Skin epidermis (tissue), 12 donors: ENCODE results near the gene UBP1.
"Not testable (repeated sequence)": the region's sequence is repeated elsewhere in the genome, so short reads cannot be mapped to it uniquely, and the experiment has no call there.

Experiments used
- H3K27ac ChIP-seq, 21 experiments: fragments of 200-600 bp; sonication (generic) in 11 of 21; one replicate each; pipeline ENCODE4 v1.5.0; 2020; ENCODE audit warnings: mild to moderate bottlenecking in 3 of 21, inconsistent platforms in 2 of 21, moderate library complexity in 2 of 21
- H3K4me3 ChIP-seq, 7 experiments: fragments of 200-600 bp; sonication (generic) in 2 of 7; one replicate each; pipeline ENCODE4 v1.5.0; 2020; ENCODE audit warnings: inconsistent platforms in 2 of 7, mild to moderate bottlenecking in 2 of 7, moderate library complexity in 1 of 7

UBP1 gene, protein sequence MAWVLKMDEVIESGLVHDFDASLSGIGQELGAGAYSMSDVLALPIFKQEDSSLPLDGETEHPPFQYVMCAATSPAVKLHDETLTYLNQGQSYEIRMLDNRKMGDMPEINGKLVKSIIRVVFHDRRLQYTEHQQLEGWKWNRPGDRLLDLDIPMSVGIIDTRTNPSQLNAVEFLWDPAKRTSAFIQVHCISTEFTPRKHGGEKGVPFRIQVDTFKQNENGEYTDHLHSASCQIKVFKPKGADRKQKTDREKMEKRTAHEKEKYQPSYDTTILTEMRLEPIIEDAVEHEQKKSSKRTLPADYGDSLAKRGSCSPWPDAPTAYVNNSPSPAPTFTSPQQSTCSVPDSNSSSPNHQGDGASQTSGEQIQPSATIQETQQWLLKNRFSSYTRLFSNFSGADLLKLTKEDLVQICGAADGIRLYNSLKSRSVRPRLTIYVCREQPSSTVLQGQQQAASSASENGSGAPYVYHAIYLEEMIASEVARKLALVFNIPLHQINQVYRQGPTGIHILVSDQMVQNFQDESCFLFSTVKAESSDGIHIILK

DNA sequence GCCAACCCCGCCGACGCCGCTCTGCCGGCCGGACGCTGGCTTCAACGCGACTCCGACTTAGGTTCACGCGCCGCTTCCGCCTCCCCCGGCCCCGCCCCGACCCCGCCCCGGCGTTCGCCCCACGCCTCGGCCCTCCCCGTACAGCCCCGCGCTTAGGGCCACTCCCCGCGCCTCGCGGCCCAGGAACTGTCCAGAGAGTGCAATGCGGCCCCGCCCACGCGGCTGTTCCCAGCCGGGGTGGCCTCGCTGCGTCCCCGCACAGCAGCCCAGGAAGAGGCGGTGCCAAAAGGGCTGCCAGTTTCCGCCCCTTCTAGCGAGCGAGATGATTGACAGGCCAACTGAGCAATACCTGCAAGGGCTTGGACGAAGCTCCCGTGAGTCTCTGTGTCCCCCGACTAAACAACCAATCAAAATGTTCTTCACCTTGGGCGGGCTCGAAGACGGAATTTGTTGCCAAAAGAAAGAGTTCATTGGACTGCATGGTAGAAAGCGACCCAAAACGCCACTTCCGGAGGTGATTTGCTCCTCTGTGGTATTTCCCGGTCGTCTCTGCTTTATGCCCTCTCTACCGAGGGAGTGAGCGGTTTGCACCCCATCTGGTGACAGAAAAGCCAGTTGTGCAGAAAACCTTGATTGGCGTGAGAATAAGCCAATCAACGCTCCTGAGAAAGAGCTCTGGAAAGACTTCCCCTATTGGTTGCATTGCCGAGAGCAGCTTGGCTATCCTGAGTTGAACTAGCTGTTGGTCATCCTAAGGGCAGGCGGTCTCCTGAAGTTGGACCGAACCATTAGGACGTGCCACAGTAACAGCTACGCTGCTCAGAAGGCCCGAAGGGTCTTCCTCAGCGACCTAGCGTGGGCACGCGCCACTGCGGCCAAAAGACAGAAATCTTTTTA, at the start of gene UBP1:
Gene UBP1 (minus strand): TSS at position 78 of the 897 bp plus-strand sequence. CDS start 557 bp downstream, outside the sequence.
- Histone ChIP-seq H3K4me3 (peak within 1 kb of the TSS; percentile 52 to 96 (median 84)), H3K27ac (peak within 1 kb of the TSS; percentile 75 to 100 (median 95))

DNA sequence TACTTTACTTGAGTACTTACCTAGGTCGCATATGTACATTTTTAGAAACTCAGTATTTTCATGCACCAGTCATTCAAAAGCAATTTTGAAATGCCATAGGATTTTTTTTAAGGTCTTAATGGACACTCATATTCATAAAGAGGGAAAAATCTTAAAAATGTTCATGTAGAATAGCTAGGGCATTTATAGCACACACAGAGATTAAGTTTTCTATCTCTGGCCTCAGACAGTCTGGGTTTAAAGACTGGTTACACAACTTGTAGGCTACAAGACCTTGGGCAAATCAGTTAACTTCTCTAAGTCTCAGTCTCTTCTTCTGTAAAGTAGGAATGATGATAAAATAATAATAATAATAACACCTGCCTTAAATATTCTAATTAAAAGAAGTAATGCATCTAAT, 48.5 kb upstream of the UBP1 start:
- Histone ChIP-seq H3K27ac (no peak overlapping the region), H3K4me3 (no peak overlapping the region)

DNA sequence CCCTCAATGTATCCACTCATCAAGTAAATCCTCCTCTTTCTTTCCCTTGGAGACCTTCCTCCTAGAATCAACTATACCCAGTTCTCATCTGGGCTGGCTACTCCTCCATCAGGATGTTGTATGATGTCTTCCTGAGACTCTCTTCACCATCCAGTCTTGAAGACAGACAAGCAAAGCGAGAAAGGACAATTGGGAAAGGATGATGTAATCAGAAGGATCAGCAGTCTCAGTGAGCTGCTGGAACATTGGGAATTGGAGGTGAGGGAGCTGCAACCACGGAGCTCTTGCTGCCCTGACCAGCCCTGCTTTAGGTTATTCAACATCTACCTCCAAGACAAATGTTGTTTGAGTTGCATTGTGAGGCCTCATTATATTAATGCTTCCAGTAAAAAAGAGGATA, 48.0 kb upstream of the UBP1 start:
- Histone ChIP-seq H3K4me3 (no peak overlapping the region), H3K27ac (no peak overlapping the region)

DNA sequence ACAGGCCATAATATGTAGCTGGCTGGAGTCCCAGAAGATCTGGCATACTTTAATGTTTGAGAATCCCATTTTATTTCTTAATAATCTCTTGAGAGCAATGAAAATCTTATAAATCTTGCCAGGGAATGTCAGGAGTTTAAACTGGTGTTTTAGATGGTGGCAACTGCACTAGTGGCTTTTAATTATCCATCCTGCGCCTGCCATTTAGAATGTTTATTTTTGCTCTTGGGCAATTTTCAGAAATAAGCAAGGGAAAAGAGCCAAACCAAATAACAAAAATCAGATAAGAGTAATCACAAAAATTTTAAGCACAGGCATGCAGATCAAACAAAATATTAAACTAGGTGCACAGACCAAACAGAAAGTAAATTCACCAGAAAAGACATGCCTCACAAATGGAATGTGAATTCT, 41.9 kb upstream of the UBP1 start:
- no peak overlapping the region for H3K27ac ChIP-seq

DNA sequence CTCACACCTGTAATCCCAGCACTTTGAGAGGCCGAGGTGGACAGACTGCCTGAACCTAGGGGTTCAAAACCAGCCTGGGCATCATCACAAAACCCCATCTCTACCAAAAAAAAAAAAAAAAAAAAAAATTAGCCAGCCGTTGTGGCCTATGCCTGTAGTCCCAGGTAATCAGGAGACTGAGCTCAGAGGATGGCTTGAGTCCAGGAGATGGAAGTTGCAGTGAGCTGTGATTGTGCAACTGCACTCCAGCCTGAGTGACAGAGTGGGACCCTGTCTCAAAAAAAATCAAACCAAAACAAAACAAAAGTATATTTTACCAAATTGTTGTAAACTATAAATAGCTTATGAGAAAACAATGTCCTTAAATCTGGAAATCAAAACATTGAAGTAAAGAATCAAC, 34.7 kb upstream of the UBP1 start:
- H3K4me3 ChIP-seq: no peak overlapping the region
- H3K27ac ChIP-seq: no peak overlapping the region

More for the DNA sequence above, 41.9 kb upstream of the UBP1 start:
- H3K4me3 ChIP-seq: no peak overlapping the region

DNA sequence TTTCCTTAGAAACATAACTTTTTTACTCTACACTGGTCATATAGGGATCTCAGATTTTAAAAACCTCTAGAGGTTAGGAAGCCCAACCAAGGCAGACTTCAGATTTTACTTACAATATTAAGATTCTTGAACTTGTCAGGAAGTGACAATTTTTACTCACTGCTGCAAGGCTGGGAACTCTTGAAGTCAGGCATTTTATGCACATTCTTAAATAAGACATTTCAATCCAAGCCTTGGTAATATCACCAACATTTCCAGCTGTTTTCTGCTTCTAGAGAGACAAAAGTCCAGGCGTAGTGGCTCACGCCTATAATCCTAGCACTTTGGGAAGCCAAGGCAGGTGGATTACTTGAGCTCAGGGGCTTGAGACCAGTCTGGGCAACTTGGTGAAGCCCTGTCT, 33.6 kb upstream of the UBP1 start:
- no peak overlapping the region for H3K27ac ChIP-seq
- H3K4me3 ChIP-seq: no peak overlapping the region

DNA sequence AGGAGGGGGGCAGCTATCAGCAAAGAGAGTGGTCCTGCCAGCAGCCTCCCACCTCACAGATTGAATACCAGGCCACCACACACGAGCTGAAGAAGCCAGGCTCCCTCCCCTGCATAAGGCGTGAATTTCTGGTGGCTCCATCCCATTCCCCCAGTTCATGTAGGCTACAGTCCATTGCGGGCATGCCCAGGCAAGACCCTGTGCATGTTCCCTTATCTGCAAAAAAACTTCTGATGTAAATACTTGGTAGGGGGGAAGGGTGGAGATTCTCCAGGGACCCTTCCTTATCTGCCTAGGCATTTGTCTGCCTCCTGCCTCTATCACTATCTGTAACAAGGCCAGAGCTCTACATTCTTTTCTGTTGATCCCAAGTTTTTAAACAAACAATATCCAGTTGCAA, 27.6 kb upstream of the UBP1 start:
- H3K4me3 ChIP-seq: no peak overlapping the region
- H3K27ac ChIP-seq: no peak overlapping the region

DNA sequence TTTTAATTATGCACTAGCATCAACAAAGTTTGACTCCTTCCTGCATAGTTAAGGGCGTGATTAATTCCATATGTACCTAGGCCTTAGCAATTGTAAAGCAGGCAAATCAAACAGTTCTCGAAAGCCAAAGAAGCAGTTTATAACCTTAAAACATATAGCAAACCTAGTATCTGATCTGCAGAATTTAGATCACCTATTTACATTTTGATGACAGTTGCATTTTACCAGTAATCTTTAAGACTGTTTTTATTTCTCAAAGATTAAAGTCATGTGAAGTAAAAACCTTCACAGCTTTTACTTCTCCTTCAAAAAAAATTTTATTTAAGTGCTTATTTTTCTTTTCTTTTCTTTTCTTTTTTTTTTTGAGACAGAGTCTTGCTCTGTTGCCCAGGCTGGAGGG, 20.9 kb upstream of the UBP1 start:
- Histone ChIP-seq H3K4me3 (no peak overlapping the region), H3K27ac (no peak overlapping the region)

DNA sequence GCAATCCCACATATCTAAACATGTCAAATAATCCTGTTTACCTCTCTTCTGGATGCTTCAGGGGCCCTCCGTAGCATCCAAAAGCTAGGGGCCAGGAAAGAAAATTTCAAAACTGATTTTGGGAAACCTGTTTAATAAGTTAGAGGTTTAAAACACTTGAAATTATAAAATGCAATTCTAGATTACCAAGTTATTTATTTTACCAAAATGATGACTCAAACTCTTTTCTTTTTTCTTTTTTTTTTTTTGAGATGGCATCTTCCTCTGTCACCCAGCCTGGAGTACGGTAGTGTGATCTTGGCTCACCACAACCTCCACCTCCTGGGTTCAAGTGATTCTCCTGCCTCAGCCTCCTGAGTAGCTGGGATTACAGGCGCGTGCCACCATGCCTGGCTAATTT, 19.4 kb upstream of the UBP1 start:
- not testable (repeated sequence) for H3K4me3 ChIP-seq, H3K27ac ChIP-seq

DNA sequence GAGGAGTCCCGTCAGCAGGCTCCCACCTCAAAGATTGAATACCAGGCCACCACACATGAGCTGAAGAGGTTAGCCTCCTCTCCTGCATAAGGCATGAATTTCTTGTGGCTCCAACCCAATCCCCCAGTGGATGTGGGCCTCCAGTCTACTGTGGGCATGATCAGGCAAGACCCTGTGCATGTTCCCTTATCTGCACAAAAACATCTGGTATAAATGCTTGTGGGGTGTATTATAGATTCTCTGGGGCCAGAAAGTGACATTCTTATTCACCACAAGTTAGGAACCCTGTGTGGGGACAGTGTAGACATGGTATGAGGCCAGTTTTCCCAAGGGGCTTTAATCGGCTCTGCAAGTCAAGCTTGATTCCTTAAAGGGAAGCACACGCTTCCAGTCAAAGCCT, 18.2 kb upstream of the UBP1 start:
- Histone ChIP-seq H3K4me3 (no peak overlapping the region), H3K27ac (no peak overlapping the region)

DNA sequence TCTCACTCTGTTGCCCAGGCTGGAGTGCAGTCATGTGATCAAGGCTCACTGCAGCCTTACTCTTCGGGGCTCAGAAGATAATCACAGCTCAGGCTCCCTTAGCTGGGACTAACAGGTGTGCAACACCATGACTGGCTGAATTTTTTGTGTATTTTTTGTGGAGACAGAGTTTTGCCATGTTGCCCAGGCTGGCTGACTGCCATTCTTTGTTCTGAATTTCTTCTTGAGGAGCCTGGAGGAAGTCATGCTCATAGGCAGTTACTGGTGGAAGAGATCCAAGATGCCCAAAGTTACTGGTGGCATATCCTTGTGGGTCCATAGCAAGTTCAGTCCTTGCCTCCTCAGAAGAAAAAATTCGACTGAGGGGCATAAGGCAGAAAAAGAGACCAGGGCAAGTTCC, 16.6 kb upstream of the UBP1 start:
- Histone ChIP-seq H3K27ac (no peak overlapping the region), H3K4me3 (no peak overlapping the region)

DNA sequence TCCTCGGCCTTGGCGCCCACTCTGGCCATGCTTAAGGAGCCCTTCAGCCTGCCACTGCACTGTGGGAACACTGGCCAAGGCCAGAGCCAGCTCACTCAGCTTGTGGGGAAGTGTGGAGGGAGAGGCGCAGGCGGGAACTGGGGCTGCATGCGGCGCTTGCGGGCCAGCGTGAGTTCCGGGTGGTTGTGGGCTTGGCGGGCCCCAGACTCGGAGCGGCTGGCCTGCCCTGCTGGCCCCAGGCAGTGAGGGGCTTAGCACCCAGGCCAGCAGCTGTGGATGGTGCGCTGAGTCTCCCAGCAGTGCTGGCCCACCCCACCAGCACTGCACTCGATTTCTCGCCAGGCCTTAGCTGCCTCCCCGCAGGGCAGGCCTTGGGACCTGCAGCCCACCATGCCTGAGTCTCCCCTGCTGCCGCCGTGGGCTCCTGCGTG, 13.1 kb upstream of the UBP1 start:
- Histone ChIP-seq H3K4me3 (no peak overlapping the region), H3K27ac (no peak overlapping the region)

DNA sequence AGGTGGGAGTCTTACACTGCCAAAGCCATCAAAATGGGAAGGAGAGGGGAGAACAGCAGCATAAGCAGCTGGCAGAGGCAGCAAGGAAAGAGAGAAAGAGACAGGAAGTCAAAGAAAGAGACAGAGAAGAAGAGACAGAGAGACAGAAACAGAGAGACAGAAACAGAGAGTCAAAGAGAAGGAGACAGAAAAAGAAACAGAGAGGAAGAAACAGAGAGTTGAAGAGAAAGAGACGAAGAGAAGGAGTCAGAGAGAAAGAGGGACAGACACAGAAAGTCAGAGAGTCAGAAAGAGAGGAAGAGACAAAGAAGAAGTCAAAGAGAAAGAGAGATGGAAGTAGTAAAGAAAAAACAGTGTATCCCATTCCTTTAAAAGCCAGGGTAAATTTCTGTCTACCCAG, 11.8 kb upstream of the UBP1 start:
- not testable (repeated sequence) for H3K27ac ChIP-seq, H3K4me3 ChIP-seq

DNA sequence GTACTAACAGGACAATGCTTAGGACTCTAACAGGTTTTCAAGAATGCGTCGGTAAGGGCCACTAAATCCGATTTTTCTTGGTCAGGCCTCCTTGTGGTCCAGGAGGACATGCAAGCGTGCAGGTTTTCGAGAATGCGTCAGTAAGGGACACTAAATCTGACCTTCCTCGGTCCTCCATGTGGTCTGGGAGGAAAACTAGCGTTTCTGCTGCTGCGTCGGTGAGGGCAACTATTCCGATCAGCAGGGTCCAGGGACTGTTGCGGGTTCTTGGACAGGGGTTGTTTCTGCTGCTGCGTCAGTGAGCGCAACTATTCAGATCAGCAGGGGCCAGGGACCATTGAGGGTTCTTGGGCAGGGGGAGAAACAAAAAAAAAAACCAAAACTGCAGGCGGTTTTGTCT, 7.8 kb upstream of the UBP1 start:
- no peak overlapping the region for H3K4me3 ChIP-seq
- H3K27ac ChIP-seq: no peak overlapping the region

DNA sequence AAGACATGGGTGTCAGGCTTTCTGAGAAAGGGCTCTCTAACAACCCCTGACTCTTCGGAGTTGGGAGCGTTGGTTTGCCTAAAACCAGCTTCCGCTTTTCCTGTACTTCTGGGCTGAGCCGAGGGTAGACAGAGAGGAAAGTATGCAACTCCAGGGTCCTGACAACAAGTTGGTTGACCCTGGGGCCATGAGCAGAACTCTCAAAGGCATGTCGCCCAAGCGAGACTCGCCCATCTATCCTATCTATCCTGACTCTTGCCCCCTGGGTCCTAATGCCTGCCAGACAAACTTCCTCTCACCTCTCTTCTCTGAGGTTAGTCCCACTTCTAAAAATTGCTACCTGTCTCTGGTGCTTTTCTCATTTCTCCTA, 7.0 kb upstream of the UBP1 start:
- peak overlapping the region in 1 of 7 experiments; percentile 25 for H3K4me3 ChIP-seq
- H3K27ac ChIP-seq: not testable (repeated sequence)

DNA sequence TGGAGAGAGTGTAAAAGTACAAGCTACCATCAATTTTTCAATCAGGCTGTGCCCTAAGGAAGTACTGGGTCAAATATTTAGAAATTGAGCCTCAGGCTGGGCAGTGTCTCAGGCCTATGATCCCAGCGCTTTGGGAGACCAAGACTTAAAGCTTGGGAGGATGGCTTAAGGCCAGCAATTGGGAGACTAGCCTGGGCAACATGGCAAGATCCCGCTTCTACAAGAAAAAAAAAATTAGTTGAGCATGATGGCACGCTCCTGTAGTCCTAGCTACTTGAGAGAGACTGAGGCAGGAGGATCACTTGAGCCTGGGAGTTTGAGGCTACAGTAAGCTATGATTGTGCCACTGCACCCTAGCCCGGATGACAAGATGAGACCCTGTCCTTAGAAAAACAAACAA, 2.0 kb upstream of the UBP1 start:
- peak overlapping the region in 6 of 21 experiments; percentile 7 to 100 (median 96) for H3K27ac ChIP-seq

DNA sequence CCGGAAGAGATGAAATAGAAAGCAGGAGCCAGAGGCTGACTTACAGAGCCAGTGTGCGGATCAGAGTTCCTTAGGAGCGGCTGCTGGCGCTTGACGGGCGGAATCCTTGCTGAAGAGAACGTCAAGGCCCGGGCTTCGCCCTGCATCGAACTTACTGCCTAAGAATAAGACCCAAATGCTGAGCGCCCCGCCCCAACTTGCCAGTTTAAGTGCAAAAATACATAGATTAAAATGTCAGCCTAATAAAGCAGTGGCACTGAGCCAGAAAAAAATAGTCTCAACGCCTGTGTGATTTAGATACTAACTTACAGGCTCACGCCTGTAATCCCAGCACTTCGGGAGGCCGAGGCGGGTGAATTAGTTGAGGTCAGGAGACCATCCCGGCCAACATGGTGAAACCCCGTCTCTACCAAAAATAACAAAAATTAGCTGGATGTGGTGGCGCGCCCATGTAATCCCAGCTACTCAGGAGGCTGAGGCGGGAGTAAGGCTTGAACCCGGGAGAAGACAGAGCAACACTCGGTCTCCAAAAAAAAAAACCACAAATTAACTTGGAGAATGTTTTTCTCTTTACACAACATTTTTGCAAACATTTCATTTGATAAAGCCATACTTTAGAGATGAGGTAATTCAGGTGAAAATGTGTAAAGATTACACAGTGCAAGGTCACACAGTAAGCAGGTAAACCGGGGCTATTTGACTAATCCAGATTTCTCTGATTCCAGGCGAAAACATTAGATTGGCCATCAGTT, 1.2 kb upstream of the UBP1 start:
- H3K27ac ChIP-seq: peak overlapping the region; percentile 75 to 100 (median 95)
- H3K4me3 ChIP-seq: peak overlapping the region; percentile 52 to 96 (median 84)

More for the DNA sequence above, 2.0 kb upstream of the UBP1 start:
- H3K4me3 ChIP-seq: no peak overlapping the region

DNA sequence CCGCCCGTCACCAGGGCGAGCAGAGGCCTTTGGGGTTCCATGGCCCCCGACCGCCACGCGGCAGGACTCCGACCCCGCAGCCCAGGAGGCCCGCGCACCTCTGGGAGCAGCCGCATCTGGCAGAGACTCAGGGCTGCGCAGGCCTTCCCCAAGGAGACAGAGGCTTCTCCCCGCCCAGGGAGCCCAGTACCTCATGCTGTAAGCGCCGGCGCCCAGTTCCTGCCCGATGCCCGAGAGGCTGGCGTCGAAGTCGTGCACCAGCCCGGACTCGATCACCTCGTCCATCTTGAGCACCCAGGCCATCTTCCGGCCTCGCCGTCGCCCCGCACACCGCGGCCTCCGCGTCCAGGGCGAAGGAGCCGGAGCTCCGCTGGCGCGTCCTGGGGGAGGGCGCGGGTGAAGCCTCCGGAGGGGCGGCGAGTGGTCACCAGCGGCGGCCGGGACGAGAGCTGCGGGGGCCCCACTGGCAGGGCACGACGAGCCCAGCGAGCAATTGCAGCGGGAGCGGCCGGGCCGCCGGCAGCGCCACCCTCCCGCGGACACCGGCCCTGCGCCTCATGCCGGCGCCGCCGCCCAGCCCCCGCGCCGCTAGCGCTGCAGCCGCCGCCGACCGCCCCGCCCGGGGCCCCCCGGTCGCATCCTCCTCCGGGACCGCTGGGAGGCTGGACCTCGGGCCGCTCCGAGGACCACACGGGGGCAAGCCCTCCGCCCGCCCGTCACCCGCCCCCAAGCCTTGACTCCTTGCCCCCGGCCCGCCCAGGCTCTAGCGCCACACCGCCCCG, 468 bp downstream of the UBP1 start:
- H3K27ac ChIP-seq: peak overlapping the region; percentile 67 to 100 (median 95)
- H3K4me3 ChIP-seq: peak overlapping the region; percentile 52 to 96 (median 84)
